Ascending aorta (tissue), 2 donors: ENCODE data around the gene MALRD1. TPM values are rescaled to one million over a fixed set of nuclear protein-coding genes. Genes with fewer than 3 reads are reported as not detected.

Experiments
- DNase-seq, 2 donors: peaks; one replicate each; pipeline ENCODE4 v3.0.0-alpha.2; 2019; ENCODE audit warnings: low spot score in 2 of 2
- H3K27ac ChIP-seq, 2 donors: fragments of 200-600 bp; sonication (generic); one replicate each; pipeline ENCODE4 v1.5.1; 2016 to 2017; ENCODE audit warnings: mild to moderate bottlenecking in 1 of 2
- H3K27me3 ChIP-seq: fragments of 200-600 bp; sonication (generic); one replicate; pipeline ENCODE4 v1.5.1; 2017
- H3K36me3 ChIP-seq, 2 donors: fragments of 200-600 bp; sonication (generic); one replicate each; pipeline ENCODE4 v1.5.1; 2016
- H3K4me1 ChIP-seq, 2 donors: fragments of 200-600 bp; sonication (generic); one replicate each; pipeline ENCODE4 v1.5.1; 2016 to 2017; ENCODE audit warnings: mild to moderate bottlenecking in 1 of 2
- H3K4me3 ChIP-seq, 2 donors: fragments of 200-600 bp; sonication (generic); one replicate each; pipeline ENCODE4 v1.5.1; 2016 to 2017; ENCODE audit warnings: mild to moderate bottlenecking in 1 of 2
- H3K9me3 ChIP-seq, 2 donors: fragments of 200-600 bp; sonication (generic); one replicate each; pipeline ENCODE4 v1.5.1; 2016
- intact Hi-C: fragments of 100-400 bp; cut with DNase I; formaldehyde crosslinking; loops from one replicate; pipeline ENCODE4 v1.15.1; 2023
- total RNA-seq: library from RNA; depleted of rRNA; stranded (reverse); fragments of >200 nt; gene quantifications from one replicate; pipeline ENCODE4 v1.1.0, GENCODE V29; 2016
- TF ChIP-seq, protein P1 (sequence below), 3 experiments: fragments of 200-600 bp in 2 of 3; fragments of 450-650 bp in 1 of 3; sonication (generic) in 2 of 3; IDR thresholded peaks; one replicate each; pipeline ENCODE4 v1.5.1; 2016 to 2019; ENCODE audit warnings: antibody characterized with exemption in 3 of 3, mild to moderate bottlenecking in 1 of 3, moderate library complexity in 1 of 3

MALRD1 gene
- total RNA-seq, 1 donor from 2014 or later = not detected

DNA sequence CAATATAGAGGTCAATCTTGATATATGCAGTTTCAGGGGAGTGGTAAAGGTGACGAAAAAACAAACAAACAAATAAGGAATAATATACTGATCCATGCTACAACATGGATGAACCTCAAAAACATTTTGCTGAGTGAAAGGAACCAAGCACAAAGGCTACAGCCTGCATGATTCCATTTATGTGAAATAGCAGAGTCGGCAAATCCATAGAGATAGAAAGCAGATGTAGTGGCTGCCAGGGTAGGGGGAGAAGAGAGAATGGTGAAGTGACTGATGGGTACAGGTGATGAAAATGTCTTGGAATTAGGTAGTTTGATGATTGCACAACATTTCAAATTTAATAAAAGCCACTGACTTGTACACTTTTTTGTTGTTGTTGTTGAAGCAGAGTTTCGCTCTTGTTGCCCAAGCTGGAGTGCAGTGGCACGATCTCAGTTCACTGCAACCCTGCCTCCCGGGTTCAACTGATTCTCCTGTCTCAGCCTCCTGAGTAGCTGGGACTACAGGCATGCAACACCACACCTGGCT, 71.8 kb downstream of the MALRD1 start:
- no peaks in the 10 kb centered on the region for H3K9me3 ChIP-seq
- no peak overlapping the region for H3K27ac ChIP-seq
- no peaks in the 10 kb centered on the region for H3K36me3 ChIP-seq
- H3K27me3 ChIP-seq = no peaks in the 10 kb centered on the region
- DNase-seq = no peak
- intact Hi-C loops = no loop called here
- TF ChIP-seq, protein P1, sequence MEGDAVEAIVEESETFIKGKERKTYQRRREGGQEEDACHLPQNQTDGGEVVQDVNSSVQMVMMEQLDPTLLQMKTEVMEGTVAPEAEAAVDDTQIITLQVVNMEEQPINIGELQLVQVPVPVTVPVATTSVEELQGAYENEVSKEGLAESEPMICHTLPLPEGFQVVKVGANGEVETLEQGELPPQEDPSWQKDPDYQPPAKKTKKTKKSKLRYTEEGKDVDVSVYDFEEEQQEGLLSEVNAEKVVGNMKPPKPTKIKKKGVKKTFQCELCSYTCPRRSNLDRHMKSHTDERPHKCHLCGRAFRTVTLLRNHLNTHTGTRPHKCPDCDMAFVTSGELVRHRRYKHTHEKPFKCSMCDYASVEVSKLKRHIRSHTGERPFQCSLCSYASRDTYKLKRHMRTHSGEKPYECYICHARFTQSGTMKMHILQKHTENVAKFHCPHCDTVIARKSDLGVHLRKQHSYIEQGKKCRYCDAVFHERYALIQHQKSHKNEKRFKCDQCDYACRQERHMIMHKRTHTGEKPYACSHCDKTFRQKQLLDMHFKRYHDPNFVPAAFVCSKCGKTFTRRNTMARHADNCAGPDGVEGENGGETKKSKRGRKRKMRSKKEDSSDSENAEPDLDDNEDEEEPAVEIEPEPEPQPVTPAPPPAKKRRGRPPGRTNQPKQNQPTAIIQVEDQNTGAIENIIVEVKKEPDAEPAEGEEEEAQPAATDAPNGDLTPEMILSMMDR (IDR thresholded peaks at IDR 0.05) = no peak
- no peaks in the 10 kb centered on the region for H3K4me1 ChIP-seq
- no peak overlapping the region for H3K4me3 ChIP-seq

DNA sequence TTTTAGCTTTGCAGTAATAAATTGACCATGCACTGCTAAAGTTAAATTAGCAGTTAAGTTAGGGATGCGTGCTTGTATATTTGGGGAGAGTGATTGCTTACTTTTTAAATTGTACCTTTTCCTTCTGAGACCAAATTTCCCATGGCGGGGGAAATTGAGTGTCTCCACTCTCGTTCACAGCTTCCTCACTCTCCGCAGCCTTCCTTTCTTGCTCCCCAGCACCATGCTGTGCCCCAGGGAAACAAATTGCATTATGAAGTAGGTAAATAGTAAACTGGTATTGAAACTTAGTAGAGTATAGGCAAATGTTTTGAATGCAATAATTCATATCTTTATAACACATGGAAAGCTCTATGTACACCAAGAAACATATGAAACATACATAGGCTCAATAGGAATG, 85.4 kb downstream of the MALRD1 start:
- H3K27ac ChIP-seq = no peak overlapping the region
- no peaks in the 10 kb centered on the region for H3K9me3 ChIP-seq
- no peak for DNase-seq
- intact Hi-C loops = no loop called here
- H3K36me3 ChIP-seq = no peaks in the 10 kb centered on the region
- H3K27me3 ChIP-seq = no peaks in the 10 kb centered on the region
- TF ChIP-seq, protein P1 (IDR thresholded peaks at IDR 0.05) = no peak
- no peaks in the 10 kb centered on the region for H3K4me1 ChIP-seq
- no peak overlapping the region for H3K4me3 ChIP-seq

DNA sequence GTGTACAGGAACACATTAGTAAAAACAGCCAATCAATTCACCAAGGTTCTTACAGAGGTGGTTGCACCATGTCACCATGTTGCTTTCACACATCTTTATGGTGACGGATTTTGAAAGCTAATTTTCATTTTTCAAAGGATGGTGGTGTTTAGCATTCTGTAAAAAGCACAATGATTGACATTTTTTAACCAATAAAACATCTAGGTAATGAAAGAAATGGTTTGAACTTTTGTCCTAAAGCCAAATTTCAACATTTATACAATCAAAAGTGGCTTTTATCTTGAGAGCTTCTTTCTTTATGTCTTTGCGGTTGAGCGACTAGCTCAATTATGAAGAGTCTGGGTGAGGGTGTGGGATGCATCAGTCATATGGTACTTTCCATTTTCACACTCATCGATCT, 94.4 kb downstream of the MALRD1 start:
- no peaks in the 10 kb centered on the region for H3K9me3 ChIP-seq
- H3K36me3 ChIP-seq = no peaks in the 10 kb centered on the region
- H3K27me3 ChIP-seq = no peaks in the 10 kb centered on the region
- DNase-seq = no peak
- no peak overlapping the region for H3K4me3 ChIP-seq
- no peaks in the 10 kb centered on the region for H3K4me1 ChIP-seq
- TF ChIP-seq, protein P1 (IDR thresholded peaks at IDR 0.05) = no peak
- H3K27ac ChIP-seq = no peak overlapping the region
- intact Hi-C loops = no loop called here

DNA sequence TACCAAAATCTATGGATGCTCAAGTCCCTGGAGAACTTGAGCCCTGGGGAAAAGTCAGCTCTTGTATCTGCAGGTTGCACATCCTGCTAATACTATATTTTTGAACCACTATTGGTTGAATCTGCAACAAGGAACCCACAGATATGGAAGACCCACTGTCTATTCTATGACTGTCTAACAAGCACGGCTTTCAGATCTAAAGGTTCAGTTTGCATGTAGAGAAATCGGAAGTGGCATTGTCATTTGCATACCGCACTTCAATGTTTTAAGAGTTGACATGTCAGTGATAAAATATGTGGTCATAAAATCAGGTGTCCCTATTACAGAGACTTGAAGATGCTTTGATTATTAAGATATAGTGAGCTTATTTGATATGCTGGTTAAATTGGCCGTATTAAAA, 95.6 kb downstream of the MALRD1 start:
- no peaks in the 10 kb centered on the region for H3K36me3 ChIP-seq
- intact Hi-C loops = no loop called here
- H3K4me1 ChIP-seq = no peaks in the 10 kb centered on the region
- H3K27me3 ChIP-seq = no peaks in the 10 kb centered on the region
- TF ChIP-seq, protein P1 (IDR thresholded peaks at IDR 0.05) = no peak
- H3K4me3 ChIP-seq = no peak overlapping the region
- no peak for DNase-seq
- H3K9me3 ChIP-seq = no peaks in the 10 kb centered on the region
- no peak overlapping the region for H3K27ac ChIP-seq

DNA sequence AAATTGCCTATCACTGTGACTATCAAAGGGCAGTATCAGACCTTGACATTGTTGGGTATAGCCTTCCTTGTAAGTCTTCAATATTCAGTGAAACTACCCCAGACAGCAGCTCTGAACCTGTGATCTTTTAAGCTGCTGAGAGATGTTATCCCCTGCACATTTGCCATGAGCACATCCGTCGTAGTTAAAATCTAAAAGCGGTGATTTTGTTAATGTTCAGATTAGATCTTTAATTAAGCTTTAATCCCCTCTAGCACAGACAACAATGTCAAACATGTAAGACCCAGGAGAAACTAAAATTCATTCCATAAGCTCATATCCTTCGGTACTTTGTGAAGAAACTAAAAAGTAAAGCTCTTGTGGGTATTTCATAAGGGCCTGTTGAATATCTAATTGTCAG, 105.8 kb downstream of the MALRD1 start:
- Histone ChIP-seq H3K27me3 (no peaks in the 10 kb centered on the region), H3K9me3 (no peaks in the 10 kb centered on the region), H3K36me3 (no peaks in the 10 kb centered on the region), H3K4me1 (no peaks in the 10 kb centered on the region), H3K27ac (no peak overlapping the region), H3K4me3 (no peak overlapping the region)
- intact Hi-C loops = no loop called here
- TF ChIP-seq, protein P1 (IDR thresholded peaks at IDR 0.05) = no peak
- no peak for DNase-seq

DNA sequence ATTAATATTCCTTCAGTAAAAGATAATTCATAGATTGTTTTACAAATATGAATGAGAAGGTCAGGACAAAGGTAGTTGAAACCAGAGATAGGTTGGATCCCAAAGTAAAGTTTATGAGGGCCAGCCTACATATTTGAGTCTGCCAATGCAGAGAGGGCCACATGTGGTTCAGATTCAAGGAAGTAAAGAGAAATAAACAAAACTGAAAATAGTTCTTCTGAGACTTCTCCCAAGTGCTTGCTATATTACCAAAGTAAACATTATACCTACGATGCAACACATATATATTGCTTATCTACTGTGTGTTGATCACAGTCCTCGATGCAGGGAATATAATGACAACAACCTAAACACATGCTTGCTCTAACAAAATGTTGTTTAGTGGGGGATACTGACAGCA, 109.8 kb downstream of the MALRD1 start:
- Histone ChIP-seq H3K27ac (no peak overlapping the region), H3K4me1 (no peaks in the 10 kb centered on the region), H3K9me3 (no peaks in the 10 kb centered on the region), H3K36me3 (no peaks in the 10 kb centered on the region), H3K4me3 (no peak overlapping the region), H3K27me3 (no peaks in the 10 kb centered on the region)
- intact Hi-C loops = no loop called here
- TF ChIP-seq, protein P1 (IDR thresholded peaks at IDR 0.05) = no peak
- no peak for DNase-seq
